Gastroesophageal sphincter (tissue), 4 donors: ENCODE data around the gene CLASRP. TPM values are rescaled to one million over a fixed set of nuclear protein-coding genes. Genes with fewer than 3 reads are reported as not detected.

Experiments
- ATAC-seq: fragments of 150-250 bp; one replicate; pipeline ENCODE4 v1.9.1; 2016; ENCODE audit warnings: mild to moderate bottlenecking, moderate library complexity
- H3K27ac ChIP-seq, 4 donors: fragments of 200-600 bp; sonication (generic) in 3 of 4; 1 replicate in 3 of 4; 2 replicates in 1 of 4; pipeline ENCODE4 v1.5.1; 2016 to 2019
- H3K27me3 ChIP-seq: fragments of 200-600 bp; sonication (generic); one replicate; pipeline ENCODE4 v1.5.1; 2019
- H3K36me3 ChIP-seq, 2 donors: fragments of 200-600 bp; sonication (generic); one replicate each; pipeline ENCODE4 v1.5.1; 2019; ENCODE audit warnings: control low read depth in 1 of 2
- H3K4me1 ChIP-seq, 3 donors: fragments of 200-600 bp; sonication (generic); 1 replicate in 2 of 3; 2 replicates in 1 of 3; pipeline ENCODE4 v1.5.1; 2016 to 2019; ENCODE audit warnings: control low read depth in 2 of 3
- H3K4me3 ChIP-seq, 2 donors: fragments of 200-600 bp; sonication (generic); one replicate each; pipeline ENCODE4 v1.5.1; 2019; ENCODE audit warnings: mild to moderate bottlenecking in 1 of 2, moderate library complexity in 1 of 2
- H3K9me3 ChIP-seq, 3 donors: fragments of 200-600 bp; sonication (generic); one replicate each; pipeline ENCODE4 v1.5.1; 2017 to 2019; ENCODE audit warnings: control low read depth in 2 of 3
- CTCF ChIP-seq, 4 experiments: fragments of 200-600 bp in 2 of 4; fragments of 450-650 bp in 2 of 4; sonication (generic) in 1 of 4; IDR thresholded peaks; one replicate each; pipeline ENCODE4 v1.5.1; 2017 to 2019; ENCODE audit warnings: antibody characterized with exemption in 4 of 4, mild to moderate bottlenecking in 2 of 4, moderate library complexity in 2 of 4
- EP300 ChIP-seq: sonication (generic); formaldehyde crosslinking; IDR thresholded peaks from one replicate; pipeline ENCODE4 v1.6.1; 2017; ENCODE audit warnings: antibody characterized with exemption, mild to moderate bottlenecking
- POLR2A ChIP-seq, 2 donors: fragments of 450-650 bp; IDR thresholded peaks; one replicate each; pipeline ENCODE4 v1.6.1; 2017; ENCODE audit warnings: antibody characterized with exemption in 2 of 2, mild to moderate bottlenecking in 2 of 2, moderate library complexity in 1 of 2
- POLR2AphosphoS5 ChIP-seq: sonication (generic); formaldehyde crosslinking; IDR thresholded peaks from one replicate; pipeline ENCODE4 v1.6.1; 2017; ENCODE audit warnings: antibody characterized with exemption
- WGBS, 2 donors: methylation state at CpG; one replicate each; pipeline ENCODE4 v1.1.5; 2018; ENCODE audit warnings: low coverage in 1 of 2; 5-methylcytosine and 5-hydroxymethylcytosine counted together
- total RNA-seq, 4 donors: library from RNA; depleted of rRNA; stranded (reverse); fragments of >200 nt; gene quantifications; one replicate each; pipeline ENCODE4 v1.1.0, GENCODE V29; 2016

The CLASRP gene
- total RNA-seq, 4 donors from 2014 or later, result 33.6 to 82.5 (median 54.7) TPM

GRCh38 chr19:45041125-45041524 lies 2.3 kb downstream of the CLASRP start:
- WGBS, 2 donors, result 58 to 63% methylated on average over 2 of the region's 6 CpGs
- H3K27me3 ChIP-seq, result no peaks in the 10 kb centered on the region
- no peak for ATAC-seq
- peaks cover 0 to 70% of the 10 kb centered on the region in 2 donors for H3K36me3 ChIP-seq
- H3K4me3 ChIP-seq, result no peak overlapping the region
- H3K4me1 ChIP-seq, result peaks cover 6 to 68% (median 33%) of the 10 kb centered on the region in 3 donors
- H3K9me3 ChIP-seq, result no peaks in the 10 kb centered on the region
- no peak for TF ChIP-seq CTCF (IDR thresholded peaks at IDR 0.05)
- no peak for TF ChIP-seq EP300
- TF ChIP-seq POLR2A (IDR thresholded peaks at IDR 0.05), result no peak
- no peak for TF ChIP-seq POLR2AphosphoS5
- H3K27ac ChIP-seq, result no peak overlapping the region

GRCh38 chr19:45045671-45046353 lies 7.0 kb downstream of the CLASRP start:
- peaks cover 0 to 62% of the 10 kb centered on the region in 2 donors for H3K36me3 ChIP-seq
- 71 to 84% methylated on average over 8 to 9 of the region's 14 CpGs for WGBS, 2 donors
- H3K27ac ChIP-seq, result no peak overlapping the region
- no peak overlapping the region for H3K4me3 ChIP-seq
- no peaks in the 10 kb centered on the region for H3K9me3 ChIP-seq
- ATAC-seq, result no peak
- TF ChIP-seq CTCF (IDR thresholded peaks at IDR 0.05), result no peak
- no peak for TF ChIP-seq POLR2A (IDR thresholded peaks at IDR 0.05)
- H3K27me3 ChIP-seq, result no peaks in the 10 kb centered on the region
- H3K4me1 ChIP-seq, result peaks cover 0 to 89% (median 22%) of the 10 kb centered on the region in 3 donors

- TF ChIP-seq EP300 (no peak), CTCF (IDR thresholded peaks at IDR 0.05) (no peak), POLR2A (IDR thresholded peaks at IDR 0.05) (no peak), POLR2AphosphoS5 (no peak)
- Histone ChIP-seq H3K4me3 (no peak overlapping the region), H3K36me3 (peaks cover 0 to 62% of the 10 kb centered on the region in 2 donors), H3K9me3 (no peaks in the 10 kb centered on the region), H3K27ac (no peak overlapping the region), H3K27me3 (no peaks in the 10 kb centered on the region), H3K4me1 (peaks cover 0 to 87% (median 20%) of the 10 kb centered on the region in 3 donors)
- WGBS, 2 donors, result 82 to 90% methylated on average over 2 to 3 of the region's 7 CpGs
- ATAC-seq, result no peak
These were observed 7.5 kb downstream of the CLASRP start for GRCh38 chr19:45046355-45046754.

GRCh38 chr19:45047188-45047797 lies 8.4 kb downstream of the CLASRP start:
- H3K27ac ChIP-seq, result no peak overlapping the region
- peaks cover 0 to 62% of the 10 kb centered on the region in 2 donors for H3K36me3 ChIP-seq
- TF ChIP-seq POLR2AphosphoS5 (no peak), EP300 (no peak), CTCF (IDR thresholded peaks at IDR 0.05) (no peak), POLR2A (IDR thresholded peaks at IDR 0.05) (no peak)
- no peak for ATAC-seq
- peaks cover 0 to 77% (median 16%) of the 10 kb centered on the region in 3 donors for H3K4me1 ChIP-seq
- H3K27me3 ChIP-seq, result no peaks in the 10 kb centered on the region
- no peak overlapping the region for H3K4me3 ChIP-seq
- no peaks in the 10 kb centered on the region for H3K9me3 ChIP-seq
- WGBS, 2 donors, result 68 to 88% methylated on average over 6 to 7 of the region's 7 CpGs
